A549 (cell line): ENCODE results near the gene TIGD3.

Experiments
- CTCF ChIP-seq: fragments of >200 bp; sonication (Bioruptor Twin); formaldehyde crosslinking; IDR thresholded peaks from 3 replicates; pipeline ENCODE4 v1.5.1; 2016
- EP300 ChIP-seq, 2 experiments: fragments of >200 bp; sonication (Bioruptor Twin); formaldehyde crosslinking; IDR thresholded peaks; 2 replicates in 1 of 2; 3 replicates in 1 of 2; pipeline ENCODE4 v1.6.1; 2016 to 2017
- KDM1A ChIP-seq: fragments of 200-600 bp; sonication (generic); IDR thresholded peaks from 2 replicates; pipeline ENCODE4 v1.6.1; 2016; ENCODE audit warnings: low read depth, mild to moderate bottlenecking
- RCOR1 ChIP-seq: fragments of 150-350 bp; IDR thresholded peaks from 2 replicates; pipeline ENCODE4 v1.6.1; 2014; ENCODE audit warnings: antibody characterized with exemption, low read length, low read depth
- REST ChIP-seq: fragments of 200-600 bp; sonication (generic); IDR thresholded peaks from 2 replicates; pipeline ENCODE4 v1.6.1; 2016; ENCODE audit warnings: antibody characterized with exemption, mild to moderate bottlenecking, moderate library complexity
- USF2 ChIP-seq: fragments of 450-650 bp; IDR thresholded peaks from 2 replicates; pipeline ENCODE4 v1.6.1; 2014; ENCODE audit warnings: antibody characterized with exemption
- ZFP36 ChIP-seq: fragments of 450-650 bp; IDR thresholded peaks from 2 replicates; pipeline ENCODE4 v1.6.1; 2014; ENCODE audit warnings: borderline replicate concordance; ENCODE audit not compliant: partially characterized antibody

- no peak for TF ChIP-seq REST
- no peak for TF ChIP-seq KDM1A
- TF ChIP-seq RCOR1, result no peak
- no peak for TF ChIP-seq EP300 (IDR thresholded peaks at IDR 0.05)
- TF ChIP-seq CTCF, result no peak
- no peak for TF ChIP-seq ZFP36
- no peak for TF ChIP-seq USF2
Observed at GRCh38 chr11:65401073-65401802, 46.7 kb downstream of the TIGD3 start.
